Right lobe of liver (tissue), 4 donors: Measurements from ENCODE around the gene VDR.

ENCODE experiments used
- CTCF ChIP-seq, 4 donors: fragments of 200-600 bp in 3 of 4; fragments of 450-650 bp in 1 of 4; IDR thresholded peaks; one replicate each; pipeline versions ENCODE4 v1.5.1 to v1.8.0; 2016 to 2022; ENCODE audit warnings: antibody characterized with exemption in 4 of 4, mild to moderate bottlenecking in 2 of 4
- POLR2A ChIP-seq: fragments of 450-650 bp; IDR thresholded peaks from one replicate; pipeline ENCODE4 v1.6.1; 2017; ENCODE audit warnings: antibody characterized with exemption, mild to moderate bottlenecking
- donor health status: DM: no; HTN: no; CAD: no.
- donor health status: DM: no; HTN: no; CAD: no.
- donor health status: DM: no; HTN: yes; CAD: no.

- TF ChIP-seq CTCF (IDR thresholded peaks at IDR 0.05) = peak in 1 of 4 donors; percentile 19
- TF ChIP-seq POLR2A = no peak
These were observed 87.4 kb downstream of the VDR start for GRCh38 chr12:47817272-47818006.
